GM12878 (cell line): ENCODE measurements around the gene KDM4D. TPM values are rescaled to one million over a fixed set of nuclear protein-coding genes. Genes with fewer than 3 reads are reported as not detected.

Experiments
- ATAC-seq: fragments of 200-7000 bp; cut with Tn5 transposase; 3 replicates; pipeline ENCODE4 v1.9.1; 2020; ENCODE audit warnings: mild to moderate bottlenecking, moderate library complexity
- BruUV-seq: library from RNA; stranded (reverse); fragments of 400-500 nt; replicated peaks from 2 replicates; lab custom pipeline; 2021; lab: Mats Ljungman, UMichigan
- CTCF ChIA-PET: fragments of 300-600 bp; sonication (Branson Sonifier 250); formaldehyde crosslinking; extraction: SDS; loops from one replicate; lab custom pipeline; 2021; ENCODE audit warnings: inconsistent platforms; lab: Yijun Ruan, JAX
- POLR2A ChIA-PET: fragments of 350-600 bp; formaldehyde crosslinking; extraction: SDS; loops from one replicate; lab custom pipeline; 2021; ENCODE audit warnings: inconsistent platforms; lab: Charles Lee
- RAD21 ChIA-PET: fragments of 300-600 bp; sonication (Branson Sonifier 250); formaldehyde crosslinking; loops from one replicate; lab custom pipeline; 2023; ENCODE audit warnings: antibody characterized with exemption; ENCODE audit not compliant: unreplicated experiment; lab: Charles Lee
- SMC1A ChIA-PET: fragments of 300-600 bp; sonication (Branson Sonifier 250); formaldehyde crosslinking; loops from one replicate; lab custom pipeline; 2023; ENCODE audit not compliant: unreplicated experiment, uncharacterized antibody; lab: Charles Lee
- DNase-seq: peaks from one replicate; pipeline ENCODE4 v3.0.0-alpha.2; 2011; ENCODE audit warnings: low read depth, low spot score
- FAIRE-seq: peaks from 3 replicates; lab custom pipeline; 2011; peaks lifted over from hg19 to GRCh38; lab: Jason Lieb, UNC
- H2AFZ ChIP-seq: 2 replicates; pipeline ENCODE4 v1.6.0; 2011; ENCODE audit warnings: low read depth, low read length, control low read depth; ENCODE audit not compliant: control insufficient read depth
- H3K27ac ChIP-seq: 2 replicates; pipeline ENCODE4 v1.5.1; 2011; ENCODE audit warnings: control low read depth; ENCODE audit not compliant: control insufficient read depth, insufficient read depth
- H3K27me3 ChIP-seq, 2 experiments: replicated peaks in 1 of 2; 2 replicates each; pipeline versions ENCODE4 v1.6.0 to v1.6.1; 2011; ENCODE audit warnings: low read length in 1 of 2; ENCODE audit not compliant: control insufficient read depth in 2 of 2, insufficient read depth in 2 of 2
- H3K36me3 ChIP-seq, 2 experiments: 2 replicates each; pipeline ENCODE4 v1.5.1; 2011; ENCODE audit warnings: low read length in 1 of 2; ENCODE audit not compliant: control insufficient read depth in 2 of 2, insufficient read depth in 2 of 2
- H3K4me1 ChIP-seq: 2 replicates; pipeline ENCODE4 v1.6.1; 2011; ENCODE audit warnings: mild to moderate bottlenecking, low read length, moderate library complexity, mixed read lengths; ENCODE audit not compliant: control insufficient read depth, insufficient read depth
- H3K4me2 ChIP-seq: 2 replicates; pipeline ENCODE4 v1.6.0; 2011; ENCODE audit warnings: control low read depth; ENCODE audit not compliant: control insufficient read depth, insufficient read depth
- H3K4me3 ChIP-seq: fragments of 200-600 bp; sonication (generic); 2 replicates; pipeline ENCODE4 v1.5.1; 2016
- H3K79me2 ChIP-seq: 2 replicates; pipeline ENCODE4 v1.6.0; 2011; ENCODE audit warnings: low read length; ENCODE audit not compliant: control insufficient read depth, insufficient read depth
- H3K9ac ChIP-seq: 2 replicates; pipeline ENCODE4 v1.8.0; 2011; ENCODE audit warnings: low read length, control low read depth, mixed read lengths; ENCODE audit not compliant: control insufficient read depth, insufficient read depth
- H3K9me3 ChIP-seq: replicated peaks from 3 replicates; pipeline ENCODE4 v1.5.1; 2011; ENCODE audit warnings: mild to moderate bottlenecking, low read length; ENCODE audit not compliant: control insufficient read depth, insufficient read depth
- H4K20me1 ChIP-seq: 2 replicates; pipeline ENCODE4 v1.6.0; 2011; ENCODE audit not compliant: control insufficient read depth, insufficient read depth
- CBFB ChIP-seq: IDR thresholded peaks from 2 replicates; pipeline ENCODE4 v1.6.1; 2016; ENCODE audit warnings: antibody characterized with exemption, low read depth
- GATAD2B ChIP-seq: fragments of 450-650 bp; conservative IDR thresholded peaks from 2 replicates; pipeline ENCODE4 v1.6.1; 2017; ENCODE audit warnings: low read depth, mild to moderate bottlenecking, moderate library complexity
- HCFC1 ChIP-seq: fragments of 150-350 bp; IDR thresholded peaks from 2 replicates; pipeline ENCODE4 v1.6.1; 2014; ENCODE audit warnings: low read length
- JUND ChIP-seq: IDR thresholded peaks from 2 replicates; pipeline ENCODE4 v1.6.1; 2012; ENCODE audit warnings: low read depth, mild to moderate bottlenecking, low read length, improper control_type of control experiment, moderate library complexity
- MTA2 ChIP-seq: fragments of 450-650 bp; IDR thresholded peaks from 2 replicates; pipeline ENCODE4 v1.6.1; 2016; ENCODE audit warnings: low read depth, mild to moderate bottlenecking, moderate library complexity
- POLR2A ChIP-seq: IDR thresholded peaks from 2 replicates; pipeline ENCODE4 v1.6.1; 2011; ENCODE audit warnings: low read depth, mild to moderate bottlenecking, low read length
- ZNF274 ChIP-seq: IDR thresholded peaks from one replicate; pipeline ENCODE4 v1.8.0; 2011; ENCODE audit not compliant: insufficient read length, insufficient read depth
- WGBS: methylation state at CpG from one replicate; pipeline ENCODE4 v1.1.6; 2016; ENCODE audit warnings: low lambda C conversion rate; ENCODE audit not compliant: insufficient replicate concordance, insufficient coverage; ENCODE audit errors: missing lambda C conversion rate; 5-methylcytosine and 5-hydroxymethylcytosine counted together
- in situ Hi-C: fragments of 300-500 bp; cut with MboI; formaldehyde crosslinking; loops from 9 replicates; pipeline ENCODE4 v1.14.3; 2018; ENCODE audit warnings: mixed read lengths
- intact Hi-C: fragments of 100-400 bp; cut with micrococcal nuclease; formaldehyde crosslinking; loops from one replicate; pipeline ENCODE4 v1.14.2; 2022; ENCODE audit not compliant: unreplicated experiment
- polyA plus RNA-seq, 11 experiments: library from polyadenylated mRNA; depleted of rRNA in 4 of 11; unstranded in 6 of 11; stranded (reverse) in 5 of 11; fragments of >200 nt; fragmentation: Nextera tagmentation in 4 of 11; fragmentation: Illumina TruSeq in 1 of 11; extraction: Ambion mirVana in 4 of 11; extraction: Trizol in 1 of 11; gene quantifications; 1 replicate in 1 of 11; 2 replicates in 10 of 11; pipeline versions ENCODE4 v1.2.1 to v1.2.3, GENCODE V29; 2011 to 2016; ENCODE audit warnings: inconsistent platforms in 2 of 11, missing spikeins in 2 of 11, low read depth in 1 of 11
- total RNA-seq, 4 experiments: library from RNA; depleted of rRNA in 3 of 4; stranded (reverse); fragments of >200 nt in 3 of 4; fragmentation: Illumina TruSeq in 1 of 4; extraction: Trizol in 1 of 4; gene quantifications; 2 replicates each; pipeline versions ENCODE4 v1.2.1 to v1.2.3, GENCODE V29; 2013 to 2021
- TF ChIP-seq, protein P1 (sequence below): fragments of 450-650 bp; IDR thresholded peaks from 2 replicates; pipeline ENCODE4 v1.6.1; 2018; ENCODE audit warnings: mild to moderate bottlenecking, low read depth, moderate library complexity; ENCODE audit not compliant: partially characterized antibody

Gene KDM4D
- total and polyA plus RNA-seq, 10 of the 15 experiments (the other 5 are each of a cell fraction or from before 2014, with no cell fraction given) = 0.63 to 2.6 (median 1.3) TPM

DNA sequence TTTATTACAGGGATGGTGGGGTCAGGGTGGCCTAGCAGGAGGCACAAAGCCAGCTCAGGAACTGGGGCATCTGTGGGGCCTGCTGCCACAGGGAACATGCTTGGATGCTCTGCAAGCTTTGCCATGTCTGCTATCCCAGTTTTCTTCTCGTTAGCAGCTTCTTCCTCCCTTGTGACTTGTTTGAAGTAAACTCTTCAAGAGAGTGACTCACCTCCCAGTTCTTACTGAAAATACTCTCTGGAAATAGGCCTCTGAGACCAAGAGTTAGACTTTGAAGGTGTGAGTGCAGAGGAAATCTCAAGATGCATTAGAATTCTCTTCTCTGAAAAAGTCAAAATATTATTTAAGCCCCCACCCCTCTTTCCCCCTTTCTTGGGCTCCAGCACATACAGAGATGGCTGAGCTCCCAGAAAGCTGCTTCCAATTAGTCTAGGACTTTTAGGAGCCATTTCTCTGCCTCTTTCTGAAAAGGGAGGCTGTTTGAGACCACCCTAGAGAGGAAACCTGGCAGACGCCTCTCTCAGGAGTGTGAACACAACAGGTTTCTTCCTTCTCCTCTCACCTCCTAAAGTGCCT is 15.3 kb upstream of the KDM4D start (continued):
- TF ChIP-seq, protein P1, sequence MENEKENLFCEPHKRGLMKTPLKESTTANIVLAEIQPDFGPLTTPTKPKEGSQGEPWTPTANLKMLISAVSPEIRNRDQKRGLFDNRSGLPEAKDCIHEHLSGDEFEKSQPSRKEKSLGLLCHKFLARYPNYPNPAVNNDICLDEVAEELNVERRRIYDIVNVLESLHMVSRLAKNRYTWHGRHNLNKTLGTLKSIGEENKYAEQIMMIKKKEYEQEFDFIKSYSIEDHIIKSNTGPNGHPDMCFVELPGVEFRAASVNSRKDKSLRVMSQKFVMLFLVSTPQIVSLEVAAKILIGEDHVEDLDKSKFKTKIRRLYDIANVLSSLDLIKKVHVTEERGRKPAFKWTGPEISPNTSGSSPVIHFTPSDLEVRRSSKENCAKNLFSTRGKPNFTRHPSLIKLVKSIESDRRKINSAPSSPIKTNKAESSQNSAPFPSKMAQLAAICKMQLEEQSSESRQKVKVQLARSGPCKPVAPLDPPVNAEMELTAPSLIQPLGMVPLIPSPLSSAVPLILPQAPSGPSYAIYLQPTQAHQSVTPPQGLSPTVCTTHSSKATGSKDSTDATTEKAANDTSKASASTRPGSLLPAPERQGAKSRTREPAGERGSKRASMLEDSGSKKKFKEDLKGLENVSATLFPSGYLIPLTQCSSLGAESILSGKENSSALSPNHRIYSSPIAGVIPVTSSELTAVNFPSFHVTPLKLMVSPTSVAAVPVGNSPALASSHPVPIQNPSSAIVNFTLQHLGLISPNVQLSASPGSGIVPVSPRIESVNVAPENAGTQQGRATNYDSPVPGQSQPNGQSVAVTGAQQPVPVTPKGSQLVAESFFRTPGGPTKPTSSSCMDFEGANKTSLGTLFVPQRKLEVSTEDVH = no peak
- TF ChIP-seq GATAD2B (no peak), HCFC1 (no peak), ZNF274 (no peak), MTA2 (no peak), CBFB (no peak)

DNA sequence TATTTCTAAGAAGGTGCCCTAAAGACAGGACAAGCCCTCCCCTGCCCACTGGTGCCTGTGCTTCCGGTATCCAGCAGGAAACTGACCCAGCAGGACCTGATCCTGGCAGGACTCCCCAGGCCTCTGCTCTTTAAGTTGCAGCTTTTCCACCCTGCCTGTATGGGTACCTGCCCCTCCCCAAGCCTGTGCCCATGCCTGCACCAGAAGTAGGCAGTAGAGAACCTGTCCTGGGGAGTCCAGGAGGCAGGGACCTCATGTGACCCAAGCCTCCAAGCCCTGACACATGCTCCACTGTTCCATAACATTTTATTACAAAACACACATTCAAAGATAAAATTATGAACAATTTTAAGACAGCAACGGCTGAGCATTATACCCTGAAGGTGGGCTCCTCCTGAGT is 14.3 kb upstream of the KDM4D start:
- in situ Hi-C loops (no loop called here), intact Hi-C loops (no loop called here)
- no TSS peak for BruUV-seq
- Histone ChIP-seq H2AFZ (no peak overlapping the region), H3K4me1 (no peaks in the 10 kb centered on the region), H3K9ac (no peak overlapping the region), H3K4me2 (no peak overlapping the region), H3K27me3 (no peaks in the 10 kb centered on the region), H3K27ac (no peak overlapping the region), H3K79me2 (no peaks in the 10 kb centered on the region), H4K20me1 (no peaks in the 10 kb centered on the region), H3K4me3 (no peak overlapping the region), H3K9me3 (no peaks in the 10 kb centered on the region), H3K36me3 (peaks cover 1 to 23% of the 10 kb centered on the region in 2 experiments)
- ChIA-PET CTCF (no interaction called here), SMC1A (interaction anchor here (3.0 kb wide), 1 partner anchor 10 kb away, joined by 9 read pairs; no protein-coding TSS in a partner anchor), POLR2A (no interaction called here), RAD21 (no interaction called here)
- TF ChIP-seq JUND (no peak), POLR2A (0 out of 2 replicates have a peak, but pooled peaks have one; percentile 44)
- no peak for ATAC-seq
- no peak for FAIRE-seq
- DNase-seq = no peak
- 90% methylated on average over 2 of the region's 2 CpGs for WGBS
